ENCODE measurements around the gene PHF8.

DNA sequence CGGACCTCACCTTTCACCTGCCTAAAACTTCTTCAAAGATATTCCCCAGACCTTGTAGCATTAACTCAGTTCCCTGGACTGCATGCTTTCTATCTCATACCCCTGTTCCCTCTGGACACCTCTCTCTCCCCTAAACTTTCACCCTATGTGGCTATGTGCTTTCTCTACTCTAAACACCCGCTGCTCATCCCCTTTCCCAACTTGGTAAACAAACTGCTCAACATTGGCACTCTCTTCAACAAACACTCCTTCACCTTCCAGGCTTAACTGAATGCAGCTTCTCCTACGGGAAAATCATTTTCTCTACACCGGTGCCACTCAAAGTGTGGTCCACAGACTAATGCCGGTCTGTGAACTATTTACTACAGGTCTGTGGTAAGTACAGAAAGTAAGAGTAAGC, 19.9 kb downstream of the PHF8 start:
- TF ChIP-seq, protein P1, sequence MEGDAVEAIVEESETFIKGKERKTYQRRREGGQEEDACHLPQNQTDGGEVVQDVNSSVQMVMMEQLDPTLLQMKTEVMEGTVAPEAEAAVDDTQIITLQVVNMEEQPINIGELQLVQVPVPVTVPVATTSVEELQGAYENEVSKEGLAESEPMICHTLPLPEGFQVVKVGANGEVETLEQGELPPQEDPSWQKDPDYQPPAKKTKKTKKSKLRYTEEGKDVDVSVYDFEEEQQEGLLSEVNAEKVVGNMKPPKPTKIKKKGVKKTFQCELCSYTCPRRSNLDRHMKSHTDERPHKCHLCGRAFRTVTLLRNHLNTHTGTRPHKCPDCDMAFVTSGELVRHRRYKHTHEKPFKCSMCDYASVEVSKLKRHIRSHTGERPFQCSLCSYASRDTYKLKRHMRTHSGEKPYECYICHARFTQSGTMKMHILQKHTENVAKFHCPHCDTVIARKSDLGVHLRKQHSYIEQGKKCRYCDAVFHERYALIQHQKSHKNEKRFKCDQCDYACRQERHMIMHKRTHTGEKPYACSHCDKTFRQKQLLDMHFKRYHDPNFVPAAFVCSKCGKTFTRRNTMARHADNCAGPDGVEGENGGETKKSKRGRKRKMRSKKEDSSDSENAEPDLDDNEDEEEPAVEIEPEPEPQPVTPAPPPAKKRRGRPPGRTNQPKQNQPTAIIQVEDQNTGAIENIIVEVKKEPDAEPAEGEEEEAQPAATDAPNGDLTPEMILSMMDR (IDR thresholded peaks at IDR 0.05; ENCODE audit: insufficient read depth, low read length): no peak
- TF ChIP-seq REST (IDR thresholded peaks at IDR 0.05; ENCODE audit: insufficient replicate concordance, low read depth): no peak
- TF ChIP-seq POLR2AphosphoS5 (IDR thresholded peaks at IDR 0.05; ENCODE audit: low read depth): no peak
- TF ChIP-seq GABPA (IDR thresholded peaks at IDR 0.05; ENCODE audit: low read depth): no peak
